D721Med (cell line): ENCODE measurements around the gene DIP2C.
"Not testable (repeated sequence)": the region's sequence is repeated elsewhere in the genome, so short reads cannot be mapped to it uniquely, and the experiment has no call there.

Experiments used
- DNase-seq: peaks from one replicate; pipeline ENCODE4 v3.0.0; 2011; ENCODE audit warnings: low spot score; ENCODE audit not compliant: insufficient read length
- FAIRE-seq: peaks from 2 replicates; lab custom pipeline; 2011; peaks lifted over from hg19 to GRCh38; lab: Jason Lieb, UNC
- TF ChIP-seq, protein P1 (sequence below): IDR thresholded peaks from 2 replicates; pipeline ENCODE4 v1.5.1; 2012; ENCODE audit warnings: mild to moderate bottlenecking, control low read depth; ENCODE audit not compliant: insufficient read depth; ENCODE audit errors: missing control alignments

The DIP2C gene

DNA sequence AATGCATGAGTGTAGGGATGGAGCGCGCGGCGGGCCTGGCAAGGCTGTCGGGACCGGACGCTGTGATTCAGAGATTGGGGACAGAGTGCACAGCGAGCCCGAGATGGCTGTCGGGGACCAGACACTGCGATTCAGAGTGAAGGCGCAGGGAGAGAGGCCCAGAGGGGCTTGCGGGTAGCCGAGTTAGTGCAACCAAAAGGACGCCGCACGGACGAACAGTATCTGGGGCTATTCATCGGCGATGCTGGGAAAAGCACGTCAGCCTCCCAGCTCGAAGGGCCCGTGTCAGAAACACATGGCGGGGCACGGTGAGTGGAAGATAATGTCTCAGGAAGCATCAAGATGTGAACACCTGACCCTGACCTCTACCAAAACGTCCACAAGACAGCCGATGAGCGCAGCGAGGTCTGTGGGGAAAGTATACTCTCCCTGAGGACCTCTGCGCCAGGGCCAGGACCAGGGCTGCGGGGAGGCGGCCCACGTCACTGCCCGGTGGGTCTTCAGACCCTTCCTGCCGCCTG, 338.4 kb downstream of the DIP2C start:
- TF ChIP-seq, protein P1, sequence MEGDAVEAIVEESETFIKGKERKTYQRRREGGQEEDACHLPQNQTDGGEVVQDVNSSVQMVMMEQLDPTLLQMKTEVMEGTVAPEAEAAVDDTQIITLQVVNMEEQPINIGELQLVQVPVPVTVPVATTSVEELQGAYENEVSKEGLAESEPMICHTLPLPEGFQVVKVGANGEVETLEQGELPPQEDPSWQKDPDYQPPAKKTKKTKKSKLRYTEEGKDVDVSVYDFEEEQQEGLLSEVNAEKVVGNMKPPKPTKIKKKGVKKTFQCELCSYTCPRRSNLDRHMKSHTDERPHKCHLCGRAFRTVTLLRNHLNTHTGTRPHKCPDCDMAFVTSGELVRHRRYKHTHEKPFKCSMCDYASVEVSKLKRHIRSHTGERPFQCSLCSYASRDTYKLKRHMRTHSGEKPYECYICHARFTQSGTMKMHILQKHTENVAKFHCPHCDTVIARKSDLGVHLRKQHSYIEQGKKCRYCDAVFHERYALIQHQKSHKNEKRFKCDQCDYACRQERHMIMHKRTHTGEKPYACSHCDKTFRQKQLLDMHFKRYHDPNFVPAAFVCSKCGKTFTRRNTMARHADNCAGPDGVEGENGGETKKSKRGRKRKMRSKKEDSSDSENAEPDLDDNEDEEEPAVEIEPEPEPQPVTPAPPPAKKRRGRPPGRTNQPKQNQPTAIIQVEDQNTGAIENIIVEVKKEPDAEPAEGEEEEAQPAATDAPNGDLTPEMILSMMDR = no peak
- FAIRE-seq (no peak), DNase-seq (no peak)

DNA sequence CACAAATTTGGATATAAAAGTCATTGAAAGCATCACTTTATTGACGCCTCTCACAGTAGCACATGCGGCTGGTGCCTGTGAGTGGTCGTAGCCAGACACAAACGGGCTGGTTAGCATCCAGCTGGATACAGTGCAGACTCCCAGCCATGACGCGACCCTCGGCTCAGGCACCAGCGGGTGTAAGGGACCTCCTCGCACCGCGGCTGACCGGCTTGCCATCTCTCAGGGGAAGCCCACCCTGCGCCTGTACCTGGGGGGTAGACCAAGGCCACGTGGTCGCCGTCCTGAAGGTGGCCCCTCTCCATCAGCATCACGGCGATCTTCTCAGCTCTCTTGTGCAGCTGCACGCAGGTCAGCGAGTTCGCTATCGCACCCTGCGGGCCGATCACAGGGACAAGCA, 340.4 kb downstream of the DIP2C start:
- DNase-seq (no peak), FAIRE-seq (no peak)
- TF ChIP-seq, protein P1 = no peak

DNA sequence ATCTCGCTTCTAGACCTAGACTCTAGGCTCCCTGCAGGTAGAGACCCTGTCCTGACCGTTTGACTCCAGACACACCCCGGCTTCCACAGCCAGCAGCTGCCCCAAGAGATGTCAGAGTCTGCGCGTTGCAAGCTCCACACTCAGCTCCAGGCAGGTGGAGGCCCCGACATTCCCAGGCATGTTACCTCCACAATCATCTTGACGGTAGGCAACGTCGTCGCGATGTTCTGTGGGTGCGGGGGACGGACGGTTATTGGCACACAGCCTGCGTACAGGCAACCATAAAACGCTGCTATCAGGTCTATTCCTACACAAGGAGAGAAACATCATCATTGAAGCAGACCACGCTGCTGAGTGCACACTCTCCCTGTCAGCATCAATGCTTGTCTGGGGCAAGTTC, 341.0 kb downstream of the DIP2C start:
- TF ChIP-seq, protein P1 = no peak
- no peak for FAIRE-seq
- DNase-seq = no peak

DNA sequence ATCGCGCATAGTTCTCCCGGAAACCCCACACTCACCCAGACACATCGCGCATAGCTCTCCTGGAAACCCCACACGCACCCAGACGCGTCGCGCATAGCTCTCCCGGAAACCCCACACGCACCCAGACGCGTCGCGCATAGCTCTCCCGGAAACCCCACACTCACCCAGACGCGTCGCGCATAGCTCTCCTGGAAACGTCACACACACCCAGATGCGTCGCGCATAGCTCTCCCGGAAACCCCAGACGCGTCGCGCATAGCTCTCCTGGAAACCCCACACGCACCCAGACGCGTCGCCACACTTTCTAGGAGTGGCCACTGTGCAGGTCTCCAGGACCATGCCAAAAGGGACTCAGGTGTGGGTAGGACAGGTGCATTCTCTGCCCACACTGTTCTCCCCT, 341.7 kb downstream of the DIP2C start:
- not testable (repeated sequence) for FAIRE-seq

DNA sequence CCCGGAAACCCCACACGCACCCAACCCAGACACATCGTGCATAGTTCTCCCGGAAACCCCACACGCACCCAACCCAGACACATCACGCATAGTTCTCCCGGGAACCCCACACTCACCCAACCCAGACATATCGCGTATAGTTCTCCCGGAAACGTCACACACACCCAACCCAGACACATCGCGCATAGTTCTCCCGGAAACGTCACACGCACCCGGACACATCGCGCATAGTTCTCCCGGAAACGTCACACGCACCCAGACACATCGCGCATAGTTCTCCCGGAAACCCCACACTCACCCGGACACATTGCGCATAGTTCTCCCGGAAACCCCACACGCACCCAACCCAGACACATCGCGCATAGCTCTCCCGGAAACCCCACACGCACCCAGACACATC, 342.3 kb downstream of the DIP2C start:
- FAIRE-seq = not testable (repeated sequence)

More for the DNA sequence above, 341.7 kb downstream of the DIP2C start:
- DNase-seq = not testable (repeated sequence)

DNA sequence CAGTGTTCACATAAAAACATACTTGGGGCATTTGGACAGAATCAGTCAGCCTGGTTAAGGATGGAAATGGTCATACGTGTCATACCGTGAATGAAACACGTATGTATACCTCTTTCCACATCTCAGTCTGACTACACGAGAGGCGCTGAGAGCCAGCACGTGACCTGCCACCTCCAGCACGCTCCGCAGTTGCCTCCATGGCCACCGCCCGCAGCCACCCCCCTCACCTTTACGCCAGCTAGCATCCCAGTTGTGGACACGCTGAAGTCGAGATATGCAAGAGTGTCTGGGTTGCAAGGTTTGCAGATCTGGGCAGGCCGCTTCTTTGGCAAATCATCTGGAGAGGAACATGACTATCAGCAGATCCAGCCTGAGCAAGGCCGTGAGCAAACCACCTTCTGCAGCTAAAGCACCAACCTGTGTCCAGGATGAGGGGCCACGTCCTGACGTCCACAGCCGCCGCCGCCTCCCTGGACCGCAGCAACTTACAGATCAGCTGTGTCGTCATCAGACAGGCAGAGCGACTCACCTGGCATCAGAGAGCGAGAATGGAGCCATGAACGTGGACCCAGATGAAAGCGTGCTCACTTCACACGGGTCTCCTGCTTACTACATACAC, 344.8 kb downstream of the DIP2C start:
- DNase-seq = no peak
- TF ChIP-seq, protein P1 = no peak
- no peak for FAIRE-seq

More for the DNA sequence above, 342.3 kb downstream of the DIP2C start:
- DNase-seq = not testable (repeated sequence)

DNA sequence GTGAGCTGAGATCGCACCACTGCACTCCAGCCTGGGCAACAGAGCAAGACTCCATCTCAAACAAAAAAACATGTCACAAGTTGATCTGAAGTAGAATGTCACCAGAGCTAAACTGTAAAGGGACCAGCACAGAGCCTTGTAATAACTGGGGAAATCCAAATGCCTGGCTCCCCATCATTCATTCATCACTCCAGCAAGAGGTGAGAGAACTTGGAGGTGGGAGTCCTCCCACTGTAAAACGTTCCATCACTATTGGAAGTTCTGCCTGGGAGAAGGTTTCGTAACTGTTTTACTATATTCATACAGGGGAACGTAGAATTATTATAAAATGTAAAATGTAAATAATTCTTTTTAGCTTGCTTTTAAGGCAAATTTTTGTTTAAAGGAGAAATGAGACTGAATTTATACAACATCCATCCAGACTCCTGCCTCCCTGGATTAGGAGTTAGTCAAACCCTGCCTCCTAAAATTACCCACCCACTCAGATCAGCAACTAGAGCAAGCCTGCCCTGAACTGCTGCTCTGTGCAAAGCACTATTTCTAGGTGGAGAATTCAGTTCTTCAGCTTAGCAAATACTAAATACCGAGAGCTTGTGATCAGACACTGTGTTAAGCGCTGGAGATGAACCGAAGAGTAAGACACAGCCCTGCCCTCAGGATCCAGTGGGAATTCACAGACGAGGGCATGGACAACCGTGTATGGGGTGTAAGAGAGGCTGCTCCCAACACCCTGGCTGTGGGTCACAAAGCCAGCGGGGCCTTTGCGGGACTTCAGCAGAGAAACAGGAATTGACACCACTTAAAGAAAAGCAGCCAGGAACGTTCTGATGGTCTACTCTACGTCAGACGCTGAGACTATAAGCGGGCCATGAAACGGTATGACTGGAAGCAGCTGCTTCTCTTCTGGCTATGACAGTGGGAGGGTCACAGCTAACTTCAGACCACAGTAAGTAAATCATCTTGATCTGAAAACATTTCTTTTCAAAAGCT, 345.9 kb downstream of the DIP2C start:
- TF ChIP-seq, protein P1 = no peak
- DNase-seq (no peak), FAIRE-seq (no peak)
